Heart left ventricle (tissue), 13 donors: ENCODE results near the gene TEX101.

Experiments
- POLR2A ChIP-seq, 2 donors: fragments of 450-650 bp; IDR thresholded peaks; one replicate each; pipeline ENCODE4 v1.6.1; 2017; ENCODE audit warnings: antibody characterized with exemption in 2 of 2, mild to moderate bottlenecking in 2 of 2, moderate library complexity in 2 of 2
- TF ChIP-seq, protein P1 (sequence below), 12 donors: fragments of 200-600 bp; sonication (generic) in 4 of 12; IDR thresholded peaks; one replicate each; pipeline versions ENCODE4 v1.5.0 to v1.8.0; 2018 to 2022; ENCODE audit warnings: antibody characterized with exemption in 12 of 12, mild to moderate bottlenecking in 5 of 12
- donor health status: ischemic (EF 13 %, LVEDD 7.1; RV severe dilation, severe dysfunction).
- donor health status: DM: no; HTN: yes; CAD: no.
- donor health status: DM: no; HTN: no; CAD: no.
- donor health status: ischemic (EF 25% LVEDD 6.9; RV normal size, moderate dysfunction).
- donor health status: ischemic (EF 25% LVEDD 5.7; RV mildly dilated, moderate dysfunction).
- donor health status: ischemic (EF 35%, LVEDD 5.7; RV mildly dilated, moderate dysfunction).
- donor health status: nonischemic (EF 11% LVEDD 7.7; RV severe dilation, severe dysfunction).
- donor health status: DM: yes; HTN: yes; CAD: no.
- donor health status: PGD.
- donor health status: ischemic (EF 29% LVEDD 5.4; RV normal size, mild dysfunction).
- donor health status: nonischemic (EF 23%, LVEDD 6.1; RV moderate dilation, normal function).

- TF ChIP-seq POLR2A (IDR thresholded peaks at IDR 0.05) = no peak
- TF ChIP-seq, protein P1, sequence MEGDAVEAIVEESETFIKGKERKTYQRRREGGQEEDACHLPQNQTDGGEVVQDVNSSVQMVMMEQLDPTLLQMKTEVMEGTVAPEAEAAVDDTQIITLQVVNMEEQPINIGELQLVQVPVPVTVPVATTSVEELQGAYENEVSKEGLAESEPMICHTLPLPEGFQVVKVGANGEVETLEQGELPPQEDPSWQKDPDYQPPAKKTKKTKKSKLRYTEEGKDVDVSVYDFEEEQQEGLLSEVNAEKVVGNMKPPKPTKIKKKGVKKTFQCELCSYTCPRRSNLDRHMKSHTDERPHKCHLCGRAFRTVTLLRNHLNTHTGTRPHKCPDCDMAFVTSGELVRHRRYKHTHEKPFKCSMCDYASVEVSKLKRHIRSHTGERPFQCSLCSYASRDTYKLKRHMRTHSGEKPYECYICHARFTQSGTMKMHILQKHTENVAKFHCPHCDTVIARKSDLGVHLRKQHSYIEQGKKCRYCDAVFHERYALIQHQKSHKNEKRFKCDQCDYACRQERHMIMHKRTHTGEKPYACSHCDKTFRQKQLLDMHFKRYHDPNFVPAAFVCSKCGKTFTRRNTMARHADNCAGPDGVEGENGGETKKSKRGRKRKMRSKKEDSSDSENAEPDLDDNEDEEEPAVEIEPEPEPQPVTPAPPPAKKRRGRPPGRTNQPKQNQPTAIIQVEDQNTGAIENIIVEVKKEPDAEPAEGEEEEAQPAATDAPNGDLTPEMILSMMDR (IDR thresholded peaks at IDR 0.05) = no peak
These were observed 7.5 kb downstream of the TEX101 start for GRCh38 chr19:43422000-43422688.
